ENCODE measurements around the gene PHLDB1. TPM values are rescaled to one million over a fixed set of nuclear protein-coding genes. Genes with fewer than 3 reads are reported as not detected.
A peak's percentile ranks its signal among the peaks of the same experiment; 100 is the strongest.

Gene PHLDB1
- polyA plus RNA-seq, result 35.0 to 46.8 TPM (median 38.4 TPM) in 3 replicates
- polyA plus RNA-seq (2011; ENCODE audit: low read depth), result 7.3 TPM
- polyA plus RNA-seq (2011; cell fraction: cytosol; rRNA removed), result 22.1 and 33.7 TPM in 2 replicates
- polyA plus RNA-seq (2011; cell fraction: nucleus; rRNA removed), result 84.3 and 109 TPM in 2 replicates
- polyA plus RNA-seq (2012; ENCODE audit: low replicate concordance), result 9.4 and 52.0 TPM in 2 replicates
- polyA minus RNA-seq, result 61.9 to 100.0 TPM (median 61.9 TPM) in 3 replicates
- 73.3 TPM for polyA minus RNA-seq (2011; cell fraction: cytosol; rRNA and poly(A)+ RNA removed)
- 59.3 and 72.3 TPM in 2 replicates for polyA minus RNA-seq (2011; cell fraction: nucleus; rRNA and poly(A)+ RNA removed)

DNA sequence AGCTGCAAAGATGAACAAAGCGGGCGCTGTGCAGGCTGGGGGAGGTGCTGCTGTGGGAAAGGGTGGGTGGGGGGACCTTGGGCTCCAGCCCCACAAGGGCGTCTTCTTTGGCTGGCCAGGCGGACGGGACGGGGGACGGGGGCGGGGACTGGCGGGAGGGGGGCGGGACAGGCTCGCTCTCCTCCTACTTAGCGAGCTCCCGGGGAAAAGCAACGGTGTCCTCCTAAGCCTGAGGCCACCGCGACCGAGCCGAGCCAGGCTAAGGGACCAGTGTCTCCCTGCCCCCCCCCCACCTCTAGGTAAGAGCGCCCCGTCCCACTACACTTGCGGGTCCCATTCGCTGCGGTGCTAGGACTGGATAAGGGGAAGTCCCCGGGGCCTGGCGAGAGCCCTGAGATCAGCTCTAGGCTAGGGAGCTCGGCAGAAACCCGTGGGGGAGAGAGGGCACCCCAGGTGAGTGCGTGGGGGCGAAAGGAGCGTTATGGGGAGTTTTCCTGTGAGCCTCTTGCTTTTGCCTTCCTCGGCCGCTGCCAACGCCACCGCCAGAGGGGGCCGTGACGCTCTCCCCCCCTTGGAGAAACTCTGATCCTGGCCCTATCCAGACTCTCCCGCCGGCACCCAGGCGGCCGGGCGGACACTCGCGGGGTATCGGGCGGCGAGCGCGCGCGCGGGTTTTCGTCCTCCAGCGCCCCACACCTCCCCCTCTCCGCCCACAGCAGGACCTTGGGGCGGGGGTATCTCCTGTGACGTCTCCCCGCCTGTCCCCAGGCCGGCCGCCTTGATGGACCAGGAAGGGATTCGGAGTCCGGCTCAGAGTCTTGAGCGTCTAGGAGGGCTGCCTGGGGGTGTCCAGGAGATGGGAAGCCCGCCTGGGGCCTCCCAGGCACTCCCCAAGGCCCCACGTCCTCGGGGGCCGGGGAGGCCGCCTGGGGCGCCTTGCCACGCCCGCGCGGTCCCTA, at the start of gene PHLDB1:
PHLDB1 (plus strand) TSS at position 215 of the 959 bp plus-strand sequence. CDS start 6,222 bp downstream, outside the sequence.
- Histone ChIP-seq H3K9ac (ENCODE audit: control insufficient read depth, extremely low read depth, insufficient read depth, low read length) (peak within 1 kb of the TSS; percentile 70), H3K27me3 (ENCODE audit: control insufficient read depth, extremely low read depth, insufficient read depth, low read length) (no peaks in the 10 kb centered on the region), H3K79me2 (ENCODE audit: control insufficient read depth, insufficient read depth, low read length) (no peaks in the 10 kb centered on the region), H3K4me1 (ENCODE audit: control insufficient read depth, extremely low read depth, insufficient read depth, low read length) (no peaks in the 10 kb centered on the region), H4K20me1 (ENCODE audit: control insufficient read depth, extremely low read depth, insufficient read depth, low read length) (no peaks in the 10 kb centered on the region), H3K27ac (ENCODE audit: control insufficient read depth, insufficient read depth, low read length) (no peak within 1 kb of the TSS), H3K36me3 (ENCODE audit: control insufficient read depth in 2 of 2, extremely low read depth in 1 of 2, insufficient read depth in 2 of 2, low read length in 2 of 2) (peaks cover 0 to 4% of the 10 kb centered on the region in 2 experiments), H3K4me2 (ENCODE audit: control insufficient read depth, extremely low read depth, insufficient read depth, low read depth, low read length) (peak within 1 kb of the TSS; percentile 90), H3K9me1 (ENCODE audit: control insufficient read depth, extremely low read depth, insufficient read depth, low read length) (no peaks in the 10 kb centered on the region), H3K4me3 (ENCODE audit: control insufficient read depth in 2 of 3, extremely low read depth in 1 of 3, insufficient read depth in 2 of 3, low read depth in 1 of 3, low read length in 3 of 3) (peak within 1 kb of the TSS; percentile 42 to 75 (median 70)), H3K9me3 (ENCODE audit: control insufficient read depth, low read depth, low read length) (no peaks in the 10 kb centered on the region), H2AFZ (ENCODE audit: control insufficient read depth, low read length) (peak within 1 kb of the TSS; percentile 78)
- DNase-seq (ENCODE audit: low read depth, low spot score) (no peak), FAIRE-seq (no peak)
- dilution Hi-C loops (cut with MboI; ENCODE audit: extremely low pct_ligation_motif_present, low sequenced_read_pairs), result no loop called here
- no peak for TF ChIP-seq EZH2 (IDR thresholded peaks at IDR 0.05; ENCODE audit: low read length)
- TF ChIP-seq, protein P1, sequence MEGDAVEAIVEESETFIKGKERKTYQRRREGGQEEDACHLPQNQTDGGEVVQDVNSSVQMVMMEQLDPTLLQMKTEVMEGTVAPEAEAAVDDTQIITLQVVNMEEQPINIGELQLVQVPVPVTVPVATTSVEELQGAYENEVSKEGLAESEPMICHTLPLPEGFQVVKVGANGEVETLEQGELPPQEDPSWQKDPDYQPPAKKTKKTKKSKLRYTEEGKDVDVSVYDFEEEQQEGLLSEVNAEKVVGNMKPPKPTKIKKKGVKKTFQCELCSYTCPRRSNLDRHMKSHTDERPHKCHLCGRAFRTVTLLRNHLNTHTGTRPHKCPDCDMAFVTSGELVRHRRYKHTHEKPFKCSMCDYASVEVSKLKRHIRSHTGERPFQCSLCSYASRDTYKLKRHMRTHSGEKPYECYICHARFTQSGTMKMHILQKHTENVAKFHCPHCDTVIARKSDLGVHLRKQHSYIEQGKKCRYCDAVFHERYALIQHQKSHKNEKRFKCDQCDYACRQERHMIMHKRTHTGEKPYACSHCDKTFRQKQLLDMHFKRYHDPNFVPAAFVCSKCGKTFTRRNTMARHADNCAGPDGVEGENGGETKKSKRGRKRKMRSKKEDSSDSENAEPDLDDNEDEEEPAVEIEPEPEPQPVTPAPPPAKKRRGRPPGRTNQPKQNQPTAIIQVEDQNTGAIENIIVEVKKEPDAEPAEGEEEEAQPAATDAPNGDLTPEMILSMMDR (optimal IDR thresholded peaks at IDR 0.05 in 1 of 3, IDR thresholded peaks at IDR 0.05 in 1 of 3, conservative IDR thresholded peaks at IDR 0.05 in 1 of 3; ENCODE audit: extremely low read depth in 1 of 3, insufficient read depth in 2 of 3, low read length in 3 of 3), result peak; percentile 47 to 74 (median 71)

DNA sequence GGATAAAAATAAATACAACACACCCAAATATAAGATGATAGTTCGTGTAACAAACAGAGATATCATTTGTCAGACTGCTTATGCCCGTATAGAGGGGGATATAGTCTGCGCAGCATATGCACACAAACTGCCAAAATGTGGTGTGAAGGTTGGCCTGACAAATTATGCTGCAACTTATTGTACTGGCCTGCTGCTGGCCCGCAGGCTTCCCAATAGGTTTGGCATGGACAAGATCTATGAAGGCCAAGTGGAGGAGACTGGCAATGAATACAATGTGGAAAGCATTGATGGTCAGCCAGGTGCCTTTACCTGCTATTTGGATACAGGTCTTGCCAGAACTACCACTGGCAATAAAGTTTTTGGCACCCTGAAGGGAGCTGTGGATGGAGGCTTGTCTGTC, 46.6 kb upstream of the PHLDB1 start:
- dilution Hi-C loops (cut with MboI; ENCODE audit: extremely low pct_ligation_motif_present, low sequenced_read_pairs), result no loop called here

More for the DNA sequence above, 46.6 kb upstream of the PHLDB1 start:
- Histone ChIP-seq H3K9me3 (ENCODE audit: control insufficient read depth, low read depth, low read length) (no peaks in the 10 kb centered on the region), H3K27ac (ENCODE audit: control insufficient read depth, insufficient read depth, low read length) (no peak overlapping the region), H3K4me3 (ENCODE audit: control insufficient read depth in 2 of 3, extremely low read depth in 1 of 3, insufficient read depth in 2 of 3, low read depth in 1 of 3, low read length in 3 of 3) (no peak overlapping the region), H3K4me1 (ENCODE audit: control insufficient read depth, extremely low read depth, insufficient read depth, low read length) (peaks cover 5% of the 10 kb centered on the region), H3K4me2 (ENCODE audit: control insufficient read depth, extremely low read depth, insufficient read depth, low read depth, low read length) (no peak overlapping the region), H3K79me2 (ENCODE audit: control insufficient read depth, insufficient read depth, low read length) (no peaks in the 10 kb centered on the region), H3K36me3 (ENCODE audit: control insufficient read depth in 2 of 2, extremely low read depth in 1 of 2, insufficient read depth in 2 of 2, low read length in 2 of 2) (peaks cover 3 to 8% of the 10 kb centered on the region in 2 experiments), H3K9me1 (ENCODE audit: control insufficient read depth, extremely low read depth, insufficient read depth, low read length) (no peaks in the 10 kb centered on the region), H2AFZ (ENCODE audit: control insufficient read depth, low read length) (no peak overlapping the region), H3K27me3 (ENCODE audit: control insufficient read depth, extremely low read depth, insufficient read depth, low read length) (no peaks in the 10 kb centered on the region), H3K9ac (ENCODE audit: control insufficient read depth, extremely low read depth, insufficient read depth, low read length) (no peak overlapping the region), H4K20me1 (ENCODE audit: control insufficient read depth, extremely low read depth, insufficient read depth, low read length) (no peaks in the 10 kb centered on the region)
- DNase-seq (ENCODE audit: low read depth, low spot score), result no peak
- no peak for TF ChIP-seq EZH2 (IDR thresholded peaks at IDR 0.05; ENCODE audit: low read length)
- TF ChIP-seq, protein P1 (optimal IDR thresholded peaks at IDR 0.05 in 1 of 3, IDR thresholded peaks at IDR 0.05 in 1 of 3, conservative IDR thresholded peaks at IDR 0.05 in 1 of 3; ENCODE audit: extremely low read depth in 1 of 3, insufficient read depth in 2 of 3, low read length in 3 of 3), result no peak
- FAIRE-seq, result no peak

All from keratinocyte (primary cell).